Mucosa of rectum (tissue), 2 donors: ENCODE data around the gene SYNPO2.

Experiments used
- H3K27ac ChIP-seq, 2 donors: one replicate each; pipeline ENCODE4 v1.7.0; 2013; ENCODE audit warnings: inconsistent platforms in 2 of 2, low read depth in 2 of 2, low read length in 2 of 2
- H3K27me3 ChIP-seq, 2 donors: one replicate each; pipeline ENCODE4 v1.7.0; 2013; ENCODE audit warnings: low read length in 2 of 2; ENCODE audit not compliant: control insufficient read depth in 2 of 2, insufficient read depth in 2 of 2
- H3K36me3 ChIP-seq, 2 donors: one replicate each; pipeline ENCODE4 v1.7.0; 2013; ENCODE audit warnings: low read length in 2 of 2; ENCODE audit not compliant: control insufficient read depth in 2 of 2, insufficient read depth in 2 of 2
- H3K4me1 ChIP-seq, 2 donors: one replicate each; pipeline ENCODE4 v1.7.0; 2013; ENCODE audit warnings: low read length in 2 of 2, mild to moderate bottlenecking in 1 of 2; ENCODE audit not compliant: control insufficient read depth in 2 of 2, insufficient read depth in 2 of 2
- H3K4me3 ChIP-seq, 2 donors: one replicate each; pipeline ENCODE4 v1.7.0; 2013; ENCODE audit warnings: low read length in 2 of 2
- H3K9ac ChIP-seq, 2 donors: one replicate each; pipeline ENCODE4 v1.7.0; 2013; ENCODE audit warnings: low read length in 2 of 2, low read depth in 1 of 2, mild to moderate bottlenecking in 1 of 2
- H3K9me3 ChIP-seq, 2 donors: one replicate each; pipeline ENCODE4 v1.7.0; 2013; ENCODE audit warnings: low read length in 2 of 2; ENCODE audit not compliant: control insufficient read depth in 2 of 2
- donor health status: healthy.
- donor health status: Normal muscosa, but diverticular disease.

Gene SYNPO2

GRCh38 chr4:118923891-118924290 is 35.2 kb downstream of the SYNPO2 start:
- no peaks in the 10 kb centered on the region for H3K9me3 ChIP-seq
- H3K27me3 ChIP-seq = no peaks in the 10 kb centered on the region
- H3K27ac ChIP-seq = no peak overlapping the region
- H3K9ac ChIP-seq = no peak overlapping the region
- H3K36me3 ChIP-seq = no peaks in the 10 kb centered on the region
- H3K4me3 ChIP-seq = no peak overlapping the region
- no peaks in the 10 kb centered on the region for H3K4me1 ChIP-seq

GRCh38 chr4:118927974-118928373 is 39.3 kb downstream of the SYNPO2 start:
- Histone ChIP-seq H3K27me3 (no peaks in the 10 kb centered on the region), H3K4me1 (no peaks in the 10 kb centered on the region), H3K9ac (no peak overlapping the region), H3K9me3 (no peaks in the 10 kb centered on the region), H3K4me3 (no peak overlapping the region), H3K36me3 (no peaks in the 10 kb centered on the region), H3K27ac (no peak overlapping the region)

- Histone ChIP-seq H3K4me3 (no peak overlapping the region), H3K4me1 (no peaks in the 10 kb centered on the region), H3K27ac (no peak overlapping the region), H3K9me3 (no peaks in the 10 kb centered on the region), H3K36me3 (no peaks in the 10 kb centered on the region), H3K27me3 (no peaks in the 10 kb centered on the region), H3K9ac (no peak overlapping the region)
These were observed 41.6 kb downstream of the SYNPO2 start for GRCh38 chr4:118930255-118930654.

GRCh38 chr4:118931786-118932185 is 43.1 kb downstream of the SYNPO2 start:
- Histone ChIP-seq H3K27me3 (no peaks in the 10 kb centered on the region), H3K4me3 (no peak overlapping the region), H3K9ac (no peak overlapping the region), H3K9me3 (no peaks in the 10 kb centered on the region), H3K36me3 (no peaks in the 10 kb centered on the region), H3K27ac (no peak overlapping the region), H3K4me1 (no peaks in the 10 kb centered on the region)

- Histone ChIP-seq H3K36me3 (no peaks in the 10 kb centered on the region), H3K9me3 (no peaks in the 10 kb centered on the region), H3K4me3 (no peak overlapping the region), H3K27me3 (no peaks in the 10 kb centered on the region), H3K27ac (no peak overlapping the region), H3K9ac (no peak overlapping the region), H3K4me1 (no peaks in the 10 kb centered on the region)
These were observed 47.2 kb downstream of the SYNPO2 start for GRCh38 chr4:118935819-118936218.

GRCh38 chr4:118936406-118936805 is 47.8 kb downstream of the SYNPO2 start:
- no peaks in the 10 kb centered on the region for H3K4me1 ChIP-seq

GRCh38 chr4:118939169-118939783 is 50.6 kb downstream of the SYNPO2 start:
- Histone ChIP-seq H3K9me3 (no peaks in the 10 kb centered on the region), H3K4me1 (no peaks in the 10 kb centered on the region), H3K27me3 (no peaks in the 10 kb centered on the region), H3K36me3 (no peaks in the 10 kb centered on the region), H3K9ac (no peak overlapping the region), H3K27ac (no peak overlapping the region), H3K4me3 (no peak overlapping the region)

More at GRCh38 chr4:118936406-118936805, 47.8 kb downstream of the SYNPO2 start:
- H3K27ac ChIP-seq = no peak overlapping the region
- no peaks in the 10 kb centered on the region for H3K9me3 ChIP-seq
- H3K27me3 ChIP-seq = no peaks in the 10 kb centered on the region
- H3K9ac ChIP-seq = no peak overlapping the region
- no peaks in the 10 kb centered on the region for H3K36me3 ChIP-seq
- no peak overlapping the region for H3K4me3 ChIP-seq

- Histone ChIP-seq H3K27ac (peak overlapping the region; percentile 46 to 48), H3K4me1 (no peaks in the 10 kb centered on the region), H3K9ac (no peak overlapping the region), H3K27me3 (no peaks in the 10 kb centered on the region), H3K9me3 (no peaks in the 10 kb centered on the region), H3K36me3 (no peaks in the 10 kb centered on the region), H3K4me3 (no peak overlapping the region)
These were observed 52.5 kb downstream of the SYNPO2 start for GRCh38 chr4:118941149-118941548.

GRCh38 chr4:118941799-118942198 is 53.1 kb downstream of the SYNPO2 start:
- Histone ChIP-seq H3K27me3 (no peaks in the 10 kb centered on the region), H3K9ac (no peak overlapping the region), H3K27ac (peak overlapping the region in 1 of 2 donors; percentile 48), H3K36me3 (no peaks in the 10 kb centered on the region), H3K4me1 (no peaks in the 10 kb centered on the region), H3K9me3 (no peaks in the 10 kb centered on the region), H3K4me3 (no peak overlapping the region)

- H3K4me3 ChIP-seq = no peak overlapping the region
- H3K9ac ChIP-seq = no peak overlapping the region
- H3K4me1 ChIP-seq = no peaks in the 10 kb centered on the region
- H3K27me3 ChIP-seq = no peaks in the 10 kb centered on the region
- H3K27ac ChIP-seq = no peak overlapping the region
- H3K9me3 ChIP-seq = no peaks in the 10 kb centered on the region
- no peaks in the 10 kb centered on the region for H3K36me3 ChIP-seq
These were observed 53.8 kb downstream of the SYNPO2 start for GRCh38 chr4:118942465-118942864.

GRCh38 chr4:118947095-118947494 is 58.4 kb downstream of the SYNPO2 start:
- Histone ChIP-seq H3K27ac (no peak overlapping the region), H3K9ac (no peak overlapping the region), H3K27me3 (no peaks in the 10 kb centered on the region), H3K9me3 (no peaks in the 10 kb centered on the region), H3K36me3 (no peaks in the 10 kb centered on the region), H3K4me1 (no peaks in the 10 kb centered on the region), H3K4me3 (no peak overlapping the region)
